Ectodermal cell (in vitro differentiated cells): ENCODE results near the gene SMAP1.

Experiments used
- H3K27ac ChIP-seq: 2 replicates; pipeline ENCODE4 v1.7.0; 2013; ENCODE audit warnings: mild to moderate bottlenecking, low read depth, low read length; ENCODE audit not compliant: insufficient read depth, poor library complexity, severe bottlenecking
- H3K27me3 ChIP-seq: 2 replicates; pipeline ENCODE4 v1.7.0; 2013; ENCODE audit warnings: mild to moderate bottlenecking, low read length; ENCODE audit not compliant: insufficient read depth, control insufficient read depth, poor library complexity, severe bottlenecking
- H3K36me3 ChIP-seq: one replicate; pipeline ENCODE4 v1.7.0; 2013; ENCODE audit warnings: low read length; ENCODE audit not compliant: control insufficient read depth, insufficient read depth
- H3K4me1 ChIP-seq: one replicate; pipeline ENCODE4 v1.7.0; 2013; ENCODE audit warnings: low read length; ENCODE audit not compliant: control insufficient read depth, insufficient read depth
- H3K4me3 ChIP-seq: 2 replicates; pipeline ENCODE4 v1.7.0; 2013; ENCODE audit warnings: low read depth, low read length, control low read depth; ENCODE audit not compliant: insufficient read depth
- H3K9me3 ChIP-seq: 2 replicates; pipeline ENCODE4 v1.7.0; 2013; ENCODE audit warnings: mild to moderate bottlenecking, low read length, moderate library complexity; ENCODE audit not compliant: control insufficient read depth
- WGBS, 2 experiments: methylation state at CpG; one replicate each; pipeline ENCODE4 v1.1.7; 2013; ENCODE audit warnings: missing lambda C conversion rate in 2 of 2; 5-methylcytosine and 5-hydroxymethylcytosine counted together

SMAP1 gene

GRCh38 chr6:70676821-70677220, 9.1 kb downstream of the SMAP1 start:
- WGBS, 2 experiments, result 94 to 98% methylated on average over 2 of the region's 3 CpGs

DNA sequence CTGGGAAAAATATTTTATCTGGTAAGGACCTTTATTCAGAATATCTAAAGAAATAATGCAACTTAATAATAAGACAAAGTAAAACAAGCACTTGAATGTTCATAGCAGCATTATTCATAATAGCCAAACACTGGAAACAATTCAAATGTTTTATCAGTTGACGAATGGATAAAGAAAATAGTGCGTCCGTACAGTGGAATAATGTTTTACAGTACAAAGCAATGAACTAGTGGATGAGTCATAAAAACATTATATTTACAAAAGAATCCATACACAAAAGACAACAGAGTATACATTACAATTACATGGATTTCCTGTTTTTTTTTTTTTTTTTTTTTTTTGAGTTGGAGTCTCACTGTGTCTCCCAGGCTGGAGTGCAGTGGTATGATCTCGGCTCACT, 12.7 kb downstream of the SMAP1 start:
- H3K36me3 ChIP-seq, result no peaks in the 10 kb centered on the region
- WGBS, 2 experiments, result 89 to 96% methylated on average over 1 to 4 of the region's 4 CpGs
- H3K9me3 ChIP-seq, result no peaks in the 10 kb centered on the region
- no peak overlapping the region for H3K27ac ChIP-seq
- no peak overlapping the region for H3K4me3 ChIP-seq
- H3K27me3 ChIP-seq, result no peaks in the 10 kb centered on the region
- peaks cover 6% of the 10 kb centered on the region for H3K4me1 ChIP-seq

More at GRCh38 chr6:70676821-70677220, 9.1 kb downstream of the SMAP1 start:
- H3K27ac ChIP-seq, result no peak overlapping the region
- no peaks in the 10 kb centered on the region for H3K36me3 ChIP-seq
- no peaks in the 10 kb centered on the region for H3K9me3 ChIP-seq
- H3K27me3 ChIP-seq, result no peaks in the 10 kb centered on the region
- no peak overlapping the region for H3K4me3 ChIP-seq
- no peaks in the 10 kb centered on the region for H3K4me1 ChIP-seq

DNA sequence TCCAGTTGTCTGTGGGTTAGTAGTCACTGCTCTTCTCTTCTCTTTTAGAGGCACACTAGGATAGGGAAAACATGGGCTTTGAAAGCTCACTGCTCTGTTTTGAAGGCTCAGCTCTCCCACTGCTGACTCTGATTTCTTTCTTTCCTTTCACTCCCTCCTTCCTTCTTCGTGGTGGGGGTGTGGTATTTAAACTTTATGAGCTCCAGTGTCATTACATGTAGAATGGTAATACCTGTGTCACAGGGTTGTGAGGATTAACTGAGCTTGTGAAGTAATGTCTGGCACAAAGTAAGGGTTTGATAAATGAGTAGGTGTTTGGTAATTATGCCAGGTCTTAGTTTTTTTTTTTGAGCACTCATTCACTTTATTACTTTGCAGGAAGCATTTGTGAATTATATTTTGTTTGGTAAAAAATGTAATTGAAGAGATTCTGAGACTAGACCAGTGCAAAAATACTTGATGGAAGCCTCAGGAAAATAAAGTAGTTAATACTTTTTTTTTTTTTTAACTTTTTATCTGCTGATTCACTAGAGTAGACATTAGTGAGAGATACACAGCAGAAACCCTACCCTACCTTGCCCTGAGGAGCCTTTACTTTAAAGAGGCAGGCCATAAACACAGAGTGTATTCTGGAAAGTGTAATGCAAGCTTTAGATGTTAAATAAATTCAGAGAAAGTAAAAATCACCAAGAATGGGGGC, 17.3 kb downstream of the SMAP1 start:
- H3K9me3 ChIP-seq, result no peaks in the 10 kb centered on the region
- no peaks in the 10 kb centered on the region for H3K36me3 ChIP-seq
- WGBS, 2 experiments, result no CpG with 5 or more reads among the region's 1 CpG
- H3K27me3 ChIP-seq, result no peaks in the 10 kb centered on the region
- H3K4me1 ChIP-seq, result peaks cover 6% of the 10 kb centered on the region
- no peak overlapping the region for H3K4me3 ChIP-seq
- no peak overlapping the region for H3K27ac ChIP-seq

DNA sequence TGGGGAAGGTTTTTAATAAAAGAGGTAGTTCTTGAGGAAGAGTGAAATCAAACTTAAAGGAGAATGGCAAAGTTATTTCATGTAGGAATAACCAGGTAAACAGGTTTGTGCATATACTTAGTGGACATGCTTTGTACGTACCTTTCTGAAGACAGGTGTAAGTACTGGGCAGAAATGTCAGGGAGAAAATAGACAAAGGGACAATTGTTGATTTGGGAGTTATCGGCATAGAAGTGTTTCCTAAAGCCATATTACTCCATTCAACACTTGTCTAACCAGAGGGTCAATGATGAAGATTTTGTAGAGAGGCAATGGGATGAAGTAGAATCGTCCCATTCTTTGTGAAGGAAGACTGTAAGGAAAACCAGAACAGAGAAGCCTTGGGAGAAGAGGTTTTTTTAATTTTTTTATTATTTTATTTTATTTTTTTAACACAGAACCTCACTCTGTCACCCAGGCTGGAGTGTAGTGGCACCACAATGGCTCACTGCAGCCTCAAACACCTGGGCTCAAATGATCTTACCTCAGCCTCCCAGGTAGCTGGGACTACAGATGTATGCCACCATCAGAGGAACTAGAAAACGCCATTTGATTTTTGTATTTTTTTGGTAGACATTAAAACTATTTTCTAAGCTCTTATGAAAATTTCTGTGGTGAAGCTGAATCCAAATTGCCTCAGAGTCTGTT, 18.0 kb downstream of the SMAP1 start:
- H3K27me3 ChIP-seq, result no peaks in the 10 kb centered on the region
- H3K4me1 ChIP-seq, result peaks cover 6% of the 10 kb centered on the region
- H3K27ac ChIP-seq, result no peak overlapping the region
- H3K4me3 ChIP-seq, result no peak overlapping the region
- H3K36me3 ChIP-seq, result no peaks in the 10 kb centered on the region
- H3K9me3 ChIP-seq, result no peaks in the 10 kb centered on the region
- 92% methylated on average over 3 to 4 of the region's 4 CpGs for WGBS, 2 experiments

DNA sequence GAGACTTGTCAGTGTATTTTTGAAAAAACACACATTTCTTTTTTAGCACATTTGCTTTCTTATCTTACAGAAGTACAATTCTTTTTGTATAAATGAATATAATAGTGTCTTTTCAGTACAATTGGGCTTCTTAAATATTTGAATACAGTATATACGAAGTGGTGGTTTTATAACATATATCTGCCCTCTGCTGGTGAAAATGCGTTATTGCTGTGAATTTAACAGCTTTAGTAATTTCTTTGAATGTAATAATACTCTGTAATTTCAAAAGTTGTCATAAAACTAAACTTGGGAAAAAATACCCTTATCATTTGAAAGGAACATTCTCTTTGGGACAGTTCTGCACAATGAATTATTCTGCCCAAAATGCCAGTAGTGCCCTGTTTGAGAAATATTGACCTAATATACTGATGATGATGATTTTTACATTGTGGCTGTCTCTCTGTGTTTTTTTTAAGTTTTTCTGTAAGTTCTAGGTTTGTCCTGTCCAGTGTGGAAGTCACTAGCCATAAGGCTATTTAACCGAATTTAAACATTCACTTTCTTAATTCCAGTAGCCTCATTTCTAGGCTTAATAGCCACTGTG, 19.0 kb downstream of the SMAP1 start:
- Histone ChIP-seq H3K9me3 (no peaks in the 10 kb centered on the region), H3K27ac (no peak overlapping the region), H3K36me3 (no peaks in the 10 kb centered on the region), H3K4me1 (peaks cover 6% of the 10 kb centered on the region), H3K27me3 (no peaks in the 10 kb centered on the region), H3K4me3 (no peak overlapping the region)
- WGBS, 2 experiments, result 33 to 57% methylated on average over 1 of the region's 3 CpGs

DNA sequence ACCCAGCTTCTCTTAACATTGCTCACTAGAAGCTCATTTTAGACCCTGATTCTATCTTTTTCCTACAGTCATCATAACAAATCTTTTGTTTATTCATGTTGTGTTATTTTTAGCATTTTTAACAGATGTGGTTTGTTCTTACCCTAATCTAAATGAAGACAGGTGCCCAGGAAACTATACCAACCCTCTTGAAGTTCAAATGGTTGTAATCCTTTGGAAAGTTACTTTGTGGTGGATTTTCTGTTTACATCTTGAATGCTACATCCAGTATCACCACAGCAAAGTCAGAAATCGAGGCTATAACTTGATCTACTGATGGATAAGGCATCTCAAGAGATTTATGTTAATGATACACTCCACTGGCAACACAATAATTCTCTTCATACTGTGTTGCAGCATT, 26.2 kb downstream of the SMAP1 start:
- H3K36me3 ChIP-seq, result no peaks in the 10 kb centered on the region
- WGBS, 2 experiments, result 100% methylated on average over 1 of the region's 1 CpG
- no peaks in the 10 kb centered on the region for H3K4me1 ChIP-seq
- no peaks in the 10 kb centered on the region for H3K9me3 ChIP-seq
- no peak overlapping the region for H3K27ac ChIP-seq
- no peak overlapping the region for H3K4me3 ChIP-seq
- no peaks in the 10 kb centered on the region for H3K27me3 ChIP-seq

- no peaks in the 10 kb centered on the region for H3K9me3 ChIP-seq
- no peak overlapping the region for H3K4me3 ChIP-seq
- no peaks in the 10 kb centered on the region for H3K4me1 ChIP-seq
- no peaks in the 10 kb centered on the region for H3K36me3 ChIP-seq
- H3K27ac ChIP-seq, result no peak overlapping the region
- 94 to 96% methylated on average over 1 of the region's 1 CpG for WGBS, 2 experiments
- H3K27me3 ChIP-seq, result no peaks in the 10 kb centered on the region
Measured at GRCh38 chr6:70694371-70694770, 26.7 kb downstream of the SMAP1 start.

GRCh38 chr6:70700922-70701876, 33.5 kb downstream of the SMAP1 start:
- H3K36me3 ChIP-seq, result no peaks in the 10 kb centered on the region
- WGBS, 2 experiments, result 87 to 92% methylated on average over 9 to 10 of the region's 10 CpGs
- no peaks in the 10 kb centered on the region for H3K9me3 ChIP-seq
- H3K4me3 ChIP-seq, result no peak overlapping the region
- H3K27ac ChIP-seq, result no peak overlapping the region
- no peaks in the 10 kb centered on the region for H3K27me3 ChIP-seq
- no peaks in the 10 kb centered on the region for H3K4me1 ChIP-seq

DNA sequence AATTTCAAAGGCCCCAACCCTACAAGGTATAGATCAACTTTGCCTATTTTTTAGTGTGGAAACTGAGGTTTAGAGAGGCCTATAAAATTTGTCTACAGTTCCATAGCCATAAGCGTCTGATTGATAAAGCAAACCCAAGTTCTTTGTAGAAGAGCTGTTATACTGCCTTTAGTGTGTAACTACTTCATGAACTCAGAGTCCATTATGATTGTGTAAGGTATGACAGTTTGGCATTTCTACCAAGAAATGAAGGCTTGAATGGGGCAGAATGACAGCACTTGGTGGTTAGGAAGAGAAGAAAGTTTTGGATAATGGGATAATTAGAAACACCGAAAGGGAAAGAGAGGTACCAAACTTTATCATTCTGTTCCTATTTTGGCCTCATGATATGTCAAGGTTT, 38.1 kb downstream of the SMAP1 start:
- Histone ChIP-seq H3K27me3 (no peaks in the 10 kb centered on the region), H3K4me3 (no peak overlapping the region), H3K9me3 (no peaks in the 10 kb centered on the region), H3K36me3 (no peaks in the 10 kb centered on the region), H3K4me1 (no peaks in the 10 kb centered on the region), H3K27ac (no peak overlapping the region)
- WGBS, 2 experiments, result 94 to 98% methylated on average over 2 of the region's 2 CpGs
